Esophagus squamous epithelium (tissue), 4 donors: Measurements from ENCODE around the gene BET1L.

Experiments used
- POLR2A ChIP-seq, 4 donors: fragments of 450-650 bp; IDR thresholded peaks; one replicate each; pipeline ENCODE4 v1.6.1; 2017; ENCODE audit warnings: antibody characterized with exemption in 4 of 4, mild to moderate bottlenecking in 4 of 4, moderate library complexity in 3 of 4
- TF ChIP-seq, protein P1 (sequence below), 6 experiments: fragments of 450-650 bp in 4 of 6; fragments of 200-600 bp in 2 of 6; sonication (generic) in 2 of 6; IDR thresholded peaks; one replicate each; pipeline ENCODE4 v1.5.1; 2016 to 2019; ENCODE audit warnings: antibody characterized with exemption in 6 of 6, mild to moderate bottlenecking in 4 of 6, moderate library complexity in 4 of 6

DNA sequence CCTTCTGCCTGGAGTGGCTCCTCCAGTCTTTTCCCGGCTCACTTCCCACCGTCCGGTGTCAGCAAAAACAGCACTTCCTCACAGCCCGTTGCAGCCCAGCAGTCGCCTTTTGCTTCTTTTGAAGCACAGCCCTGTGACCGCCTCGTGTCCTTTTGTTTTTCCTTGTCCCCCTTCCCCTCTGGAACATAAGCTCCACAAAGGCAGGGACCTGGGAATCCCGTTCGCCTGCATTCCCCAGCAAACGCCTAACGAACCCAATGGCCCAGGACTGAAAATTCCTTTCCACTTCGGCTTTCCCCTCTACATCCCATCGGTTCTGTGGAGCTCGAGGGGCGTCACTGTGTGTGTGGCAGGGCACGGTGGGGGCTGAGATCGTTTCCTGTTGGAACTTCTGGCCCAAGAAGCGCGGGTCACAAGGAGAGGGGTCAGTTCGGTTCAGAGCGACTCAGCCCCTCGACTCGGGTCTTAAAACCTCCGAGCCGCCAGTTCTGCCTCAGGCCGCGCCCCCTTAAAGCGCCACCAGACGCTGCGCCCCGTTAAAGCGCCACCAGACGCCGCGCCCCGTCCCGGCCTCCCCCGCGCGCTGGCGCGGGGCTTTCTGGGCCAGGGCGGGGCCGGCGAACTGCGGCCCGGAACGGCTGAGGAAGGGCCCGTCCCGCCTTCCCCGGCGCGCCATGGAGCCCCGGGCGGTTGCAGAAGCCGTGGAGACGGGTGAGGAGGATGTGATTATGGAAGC, 1.1 kb upstream of the BET1L start:
- TF ChIP-seq, protein P1, sequence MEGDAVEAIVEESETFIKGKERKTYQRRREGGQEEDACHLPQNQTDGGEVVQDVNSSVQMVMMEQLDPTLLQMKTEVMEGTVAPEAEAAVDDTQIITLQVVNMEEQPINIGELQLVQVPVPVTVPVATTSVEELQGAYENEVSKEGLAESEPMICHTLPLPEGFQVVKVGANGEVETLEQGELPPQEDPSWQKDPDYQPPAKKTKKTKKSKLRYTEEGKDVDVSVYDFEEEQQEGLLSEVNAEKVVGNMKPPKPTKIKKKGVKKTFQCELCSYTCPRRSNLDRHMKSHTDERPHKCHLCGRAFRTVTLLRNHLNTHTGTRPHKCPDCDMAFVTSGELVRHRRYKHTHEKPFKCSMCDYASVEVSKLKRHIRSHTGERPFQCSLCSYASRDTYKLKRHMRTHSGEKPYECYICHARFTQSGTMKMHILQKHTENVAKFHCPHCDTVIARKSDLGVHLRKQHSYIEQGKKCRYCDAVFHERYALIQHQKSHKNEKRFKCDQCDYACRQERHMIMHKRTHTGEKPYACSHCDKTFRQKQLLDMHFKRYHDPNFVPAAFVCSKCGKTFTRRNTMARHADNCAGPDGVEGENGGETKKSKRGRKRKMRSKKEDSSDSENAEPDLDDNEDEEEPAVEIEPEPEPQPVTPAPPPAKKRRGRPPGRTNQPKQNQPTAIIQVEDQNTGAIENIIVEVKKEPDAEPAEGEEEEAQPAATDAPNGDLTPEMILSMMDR (IDR thresholded peaks at IDR 0.05): peak in 3 of 6 experiments; percentile 7 to 24 (median 10)
- TF ChIP-seq POLR2A (IDR thresholded peaks at IDR 0.05): peak in 3 of 4 donors; percentile 78 to 94 (median 89)
